Stimulated activated CD8-positive, alpha-beta memory T cell treated with anti-CD3 and anti-CD28 coated beads, Interleukin-15, amount 100 ng/mL, for 24 hours (primary cell): ENCODE results near the gene CARD8.

Experiments
- DNase-seq: peaks from one replicate; pipeline ENCODE4 v3.0.0-alpha.2; 2020; ENCODE audit warnings: low read depth

CARD8 gene

GRCh38 chr19:48170817-48171347 lies 84.8 kb downstream of the CARD8 start:
- no peak for DNase-seq

- DNase-seq: peak; percentile 82
Observed at GRCh38 chr19:48169939-48170803, 85.5 kb downstream of the CARD8 start, which contains the start of the genes LIG1 and ZSWIM9. TSS of gene LIG1 (minus strand) at chr19:48170344. CDS start at chr19:48165566, 4,778 bp downstream. TSS of gene ZSWIM9 (plus strand) at chr19:48170680. CDS start at chr19:48171803, 1,123 bp downstream.

- DNase-seq: peak; percentile 92
Observed at GRCh38 chr19:48169578-48169938, 86.2 kb downstream of the CARD8 start.

- DNase-seq: no peak
Observed at GRCh38 chr19:48168689-48169088, 87.0 kb downstream of the CARD8 start.

GRCh38 chr19:48158210-48158790 lies 97.4 kb downstream of the CARD8 start:
- no peak for DNase-seq
